ENCODE measurements around the gene YARS2. TPM values are rescaled to one million over a fixed set of nuclear protein-coding genes. Genes with fewer than 3 reads are reported as not detected.

The YARS2 gene
- total and polyA plus RNA-seq, 9 of the 15 experiments (the other 6 are each of a cell fraction or from before 2014, with no cell fraction given): 15.2 to 40.9 (median 28.7) TPM

DNA sequence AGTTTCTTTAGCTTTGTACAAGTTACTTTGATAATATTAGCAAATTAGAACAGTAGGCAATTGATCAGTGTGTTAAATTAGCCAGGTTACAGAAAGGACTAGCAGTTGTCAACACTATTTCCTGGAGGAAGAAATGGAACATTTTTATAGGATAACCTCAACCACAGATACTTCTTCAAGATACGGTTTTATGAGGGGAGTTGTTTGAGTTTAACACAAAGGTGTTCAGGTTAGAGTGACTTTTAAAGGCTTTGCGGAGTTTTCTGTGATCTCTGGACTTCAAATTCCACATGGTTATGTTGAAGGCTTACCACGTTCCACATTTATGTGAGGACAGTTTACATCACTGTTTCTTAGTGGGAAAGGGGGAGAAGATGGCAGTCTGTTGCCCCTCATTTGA is 19.3 kb downstream of the YARS2 start:
- BruUV-seq (replicated peaks): no TSS peak
- H3K4me2 ChIP-seq (ENCODE audit: insufficient read depth, low read length): no peak overlapping the region
- intact Hi-C loops (cut with micrococcal nuclease) (loop anchor here (5.0 kb wide), 1 partner anchor 279 kb away; no protein-coding TSS in a partner anchor), in situ Hi-C loops (cut with MboI) (no loop called here)
- no peaks in the 10 kb centered on the region for H3K79me2 ChIP-seq (ENCODE audit: control insufficient read depth, insufficient read depth, low read length)
- no peak for DNase-seq (ENCODE audit: extremely low read depth in 1 of 4, low spot score in 3 of 4)
- CTCF ChIA-PET (ENCODE audit: low intra/inter-chr PET ratio): no interaction called here
- H3K27me3 ChIP-seq (ENCODE audit: control insufficient read depth in 2 of 2, insufficient read depth in 2 of 2, low read length in 2 of 2): no peaks in the 10 kb centered on the region
- TF ChIP-seq TRIM24 (IDR thresholded peaks at IDR 0.05): no peak
- TF ChIP-seq RUNX1 (IDR thresholded peaks at IDR 0.05; ENCODE audit: low read depth): no peak
- TF ChIP-seq, protein P1, sequence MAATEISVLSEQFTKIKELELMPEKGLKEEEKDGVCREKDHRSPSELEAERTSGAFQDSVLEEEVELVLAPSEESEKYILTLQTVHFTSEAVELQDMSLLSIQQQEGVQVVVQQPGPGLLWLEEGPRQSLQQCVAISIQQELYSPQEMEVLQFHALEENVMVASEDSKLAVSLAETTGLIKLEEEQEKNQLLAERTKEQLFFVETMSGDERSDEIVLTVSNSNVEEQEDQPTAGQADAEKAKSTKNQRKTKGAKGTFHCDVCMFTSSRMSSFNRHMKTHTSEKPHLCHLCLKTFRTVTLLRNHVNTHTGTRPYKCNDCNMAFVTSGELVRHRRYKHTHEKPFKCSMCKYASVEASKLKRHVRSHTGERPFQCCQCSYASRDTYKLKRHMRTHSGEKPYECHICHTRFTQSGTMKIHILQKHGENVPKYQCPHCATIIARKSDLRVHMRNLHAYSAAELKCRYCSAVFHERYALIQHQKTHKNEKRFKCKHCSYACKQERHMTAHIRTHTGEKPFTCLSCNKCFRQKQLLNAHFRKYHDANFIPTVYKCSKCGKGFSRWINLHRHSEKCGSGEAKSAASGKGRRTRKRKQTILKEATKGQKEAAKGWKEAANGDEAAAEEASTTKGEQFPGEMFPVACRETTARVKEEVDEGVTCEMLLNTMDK (IDR thresholded peaks at IDR 0.05; ENCODE audit: borderline replicate concordance, insufficient read depth, low read depth, low read length, poor library complexity, severe bottlenecking): no peak
- TF ChIP-seq ZBTB8A (IDR thresholded peaks at IDR 0.05; ENCODE audit: partially characterized antibody): no peak
- TF ChIP-seq, protein P2, sequence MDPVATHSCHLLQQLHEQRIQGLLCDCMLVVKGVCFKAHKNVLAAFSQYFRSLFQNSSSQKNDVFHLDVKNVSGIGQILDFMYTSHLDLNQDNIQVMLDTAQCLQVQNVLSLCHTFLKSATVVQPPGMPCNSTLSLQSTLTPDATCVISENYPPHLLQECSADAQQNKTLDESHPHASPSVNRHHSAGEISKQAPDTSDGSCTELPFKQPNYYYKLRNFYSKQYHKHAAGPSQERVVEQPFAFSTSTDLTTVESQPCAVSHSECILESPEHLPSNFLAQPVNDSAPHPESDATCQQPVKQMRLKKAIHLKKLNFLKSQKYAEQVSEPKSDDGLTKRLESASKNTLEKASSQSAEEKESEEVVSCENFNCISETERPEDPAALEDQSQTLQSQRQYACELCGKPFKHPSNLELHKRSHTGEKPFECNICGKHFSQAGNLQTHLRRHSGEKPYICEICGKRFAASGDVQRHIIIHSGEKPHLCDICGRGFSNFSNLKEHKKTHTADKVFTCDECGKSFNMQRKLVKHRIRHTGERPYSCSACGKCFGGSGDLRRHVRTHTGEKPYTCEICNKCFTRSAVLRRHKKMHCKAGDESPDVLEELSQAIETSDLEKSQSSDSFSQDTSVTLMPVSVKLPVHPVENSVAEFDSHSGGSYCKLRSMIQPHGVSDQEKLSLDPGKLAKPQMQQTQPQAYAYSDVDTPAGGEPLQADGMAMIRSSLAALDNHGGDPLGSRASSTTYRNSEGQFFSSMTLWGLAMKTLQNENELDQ (CRISPR knock-in tag; IDR thresholded peaks at IDR 0.05; ENCODE audit: borderline replicate concordance): no peak
- no peak for TF ChIP-seq TCF3 (CRISPR knock-in tag; IDR thresholded peaks at IDR 0.05)
- TF ChIP-seq HLTF (IDR thresholded peaks at IDR 0.05): no peak
- H3K9me3 ChIP-seq (replicated peaks; ENCODE audit: control insufficient read depth, insufficient read depth, low read depth, low read length): no peaks in the 10 kb centered on the region
- no peak overlapping the region for H3K27ac ChIP-seq (ENCODE audit: extremely low read depth, low read depth, low read length)
- H3K4me3 ChIP-seq: no peak overlapping the region
- WGBS (ENCODE audit: insufficient coverage, low coverage, missing lambda C conversion rate): 79% methylated on average over 3 of the region's 3 CpGs
- H3K9me1 ChIP-seq (ENCODE audit: control insufficient read depth, insufficient read depth, low read length): no peaks in the 10 kb centered on the region
- no peak overlapping the region for H2AFZ ChIP-seq (ENCODE audit: low read depth, low read length)
- no peak overlapping the region for H3K9ac ChIP-seq (ENCODE audit: insufficient read depth in 1 of 2, low read depth in 2 of 2, low read length in 2 of 2)
- POLR2A ChIA-PET: no interaction called here
- no peaks in the 10 kb centered on the region for H3K4me1 ChIP-seq (replicated peaks in 1 of 2; ENCODE audit: control insufficient read depth in 2 of 2, insufficient read depth in 2 of 2, low read length in 2 of 2)
- peak; percentile 23 for FAIRE-seq
- peaks cover 87% of the 10 kb centered on the region for H3K36me3 ChIP-seq (ENCODE audit: control insufficient read depth, insufficient read depth, low read length)
- no peaks in the 10 kb centered on the region for H4K20me1 ChIP-seq (replicated peaks; ENCODE audit: control insufficient read depth, insufficient read depth, low read length)
- ATAC-seq: no peak

All from K562 (cell line).